Caco-2 (cell line): ENCODE measurements around the gene WIPF2. TPM values are rescaled to one million over a fixed set of nuclear protein-coding genes. Genes with fewer than 3 reads are reported as not detected.

Source experiments
- BruUV-seq: library from RNA; stranded (reverse); fragments of 400-500 nt; replicated peaks from 2 replicates; lab custom pipeline; 2021; lab: Mats Ljungman, UMichigan
- CTCF ChIA-PET: fragments of 300-600 bp; sonication (Branson Sonifier 250); formaldehyde crosslinking; loops from one replicate; lab custom pipeline; 2022; ENCODE audit warnings: antibody characterized with exemption; lab: Charles Lee
- POLR2A ChIA-PET: fragments of 300-600 bp; sonication (Branson Sonifier 250); formaldehyde crosslinking; loops from one replicate; lab custom pipeline; 2022; ENCODE audit warnings: antibody characterized with exemption; lab: Charles Lee
- DNase-seq, 2 experiments: peaks; one replicate each; pipeline versions ENCODE4 v3.0.0 to v3.0.0-alpha.2; 2020 to 2022
- H3K27me3 ChIP-seq: replicated peaks from 2 replicates; pipeline ENCODE4 v1.6.0; 2011; ENCODE audit warnings: low read length; ENCODE audit not compliant: control insufficient read depth, insufficient read depth
- H3K36me3 ChIP-seq: 2 replicates; pipeline ENCODE4 v1.5.1; 2011; ENCODE audit warnings: low read length; ENCODE audit not compliant: control insufficient read depth, insufficient read depth
- H3K4me1 ChIP-seq: fragments of 250-450 bp; sonication (Bioruptor Pico); 2 replicates; pipeline ENCODE4 v1.5.1; 2020; ENCODE audit warnings: mild to moderate bottlenecking
- H3K4me3 ChIP-seq: 2 replicates; pipeline ENCODE4 v1.5.1; 2011; ENCODE audit warnings: low read depth, mild to moderate bottlenecking, control low read depth, low read length
- H3K9me3 ChIP-seq: fragments of 250-450 bp; sonication (Bioruptor Pico); 2 replicates; pipeline ENCODE4 v1.5.1; 2020; ENCODE audit warnings: mild to moderate bottlenecking, moderate library complexity
- H3K27ac Mint-ChIP-seq: one replicate; pipeline ENCODE4 v1.8.0; 2022; ENCODE audit warnings: mixed read lengths; ENCODE audit not compliant: unreplicated experiment
- H3K27me3 Mint-ChIP-seq: one replicate; pipeline ENCODE4 v1.8.0; 2022; ENCODE audit warnings: mixed read lengths; ENCODE audit not compliant: insufficient read depth, unreplicated experiment
- H3K36me3 Mint-ChIP-seq: one replicate; pipeline ENCODE4 v1.8.0; 2022; ENCODE audit warnings: mild to moderate bottlenecking, mixed read lengths; ENCODE audit not compliant: insufficient read depth, unreplicated experiment
- H3K4me1 Mint-ChIP-seq: one replicate; pipeline ENCODE4 v1.8.0; 2022; ENCODE audit warnings: low read depth, mixed read lengths; ENCODE audit not compliant: unreplicated experiment
- H3K4me3 Mint-ChIP-seq: one replicate; pipeline ENCODE4 v1.8.0; 2022; ENCODE audit warnings: mild to moderate bottlenecking, moderate library complexity, mixed read lengths; ENCODE audit not compliant: unreplicated experiment
- H3K9me3 Mint-ChIP-seq: one replicate; pipeline ENCODE4 v1.8.0; 2022; ENCODE audit warnings: mixed read lengths; ENCODE audit not compliant: unreplicated experiment
- intact Hi-C: fragments of 100-400 bp; cut with micrococcal nuclease; formaldehyde crosslinking; loops from one replicate; pipeline ENCODE4 v1.10.0; 2022; ENCODE audit not compliant: unreplicated experiment
- total RNA-seq: library from RNA; stranded (reverse); gene quantifications from 2 replicates; pipeline ENCODE4 v1.2.3, GENCODE V29; 2022
- TF ChIP-seq, protein P1 (sequence below), 2 experiments: fragments of 200-600 bp in 1 of 2; IDR thresholded peaks; 1 replicate in 1 of 2; 2 replicates in 1 of 2; pipeline versions ENCODE4 v1.5.1 to v1.8.0; 2011 to 2022; ENCODE audit warnings: antibody characterized with exemption in 1 of 2, control low read depth in 1 of 2, inconsistent platforms in 1 of 2, low read depth in 1 of 2, low read length in 1 of 2, mild to moderate bottlenecking in 1 of 2, moderate library complexity in 1 of 2; ENCODE audit not compliant: insufficient read depth in 1 of 2, severe bottlenecking in 1 of 2, unreplicated experiment in 1 of 2

The WIPF2 gene
- total RNA-seq, 1 experiment from 2014 or later: 33.4 TPM

DNA sequence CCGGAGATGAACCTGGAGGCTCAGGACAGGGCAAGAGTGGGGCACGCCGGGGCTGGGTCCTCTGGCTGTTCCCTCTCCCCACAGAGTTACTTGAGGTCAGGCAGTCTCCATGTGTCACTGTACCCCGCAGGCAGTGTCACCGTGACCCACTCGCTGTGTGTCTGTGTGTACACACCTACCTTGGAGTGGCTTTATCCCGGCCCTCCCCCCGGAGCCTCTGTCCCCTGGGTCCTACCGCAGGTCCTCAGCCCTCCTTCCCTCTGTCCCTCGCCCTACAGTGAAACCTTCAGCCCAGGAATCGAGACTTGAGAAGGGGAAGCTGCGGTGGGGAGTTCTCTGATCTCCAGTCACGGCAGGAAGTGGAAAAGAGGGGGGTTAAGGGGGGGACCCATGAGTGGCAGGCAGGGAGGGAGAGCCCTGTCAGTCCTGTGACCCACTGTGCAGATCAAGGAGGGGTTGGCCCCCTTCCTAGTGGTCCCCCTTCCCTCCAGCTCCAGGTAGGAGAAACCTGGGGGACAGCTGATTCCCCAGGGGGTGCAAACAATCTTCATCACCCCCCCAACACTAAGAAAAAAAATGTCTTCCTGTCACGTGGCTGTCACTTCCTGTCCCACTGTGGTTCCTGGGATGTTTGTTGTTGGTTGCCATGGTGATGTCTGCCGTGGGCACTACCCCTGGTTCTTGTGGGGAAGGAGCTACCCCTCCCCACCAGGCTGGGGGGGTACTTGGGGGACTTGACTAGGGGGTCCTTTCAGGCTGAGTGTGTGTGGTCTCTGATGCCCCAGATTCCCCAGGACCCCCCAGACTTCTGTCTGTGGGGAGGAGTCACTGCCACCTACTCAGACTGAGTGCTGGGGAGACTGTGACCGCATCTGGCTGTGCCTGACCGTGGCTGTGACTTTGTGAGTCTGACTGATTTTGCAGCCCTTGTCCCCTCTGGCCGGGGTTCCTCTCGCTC, 103.5 kb downstream of the WIPF2 start:
- ChIA-PET POLR2A (no interaction called here), CTCF (no interaction called here)
- intact Hi-C loops: no loop called here
- H3K36me3 Mint-ChIP-seq: no peaks in the 10 kb centered on the region
- no peak overlapping the region for H3K4me3 ChIP-seq
- H3K27me3 ChIP-seq: no peaks in the 10 kb centered on the region
- H3K36me3 ChIP-seq: no peaks in the 10 kb centered on the region
- DNase-seq: no peak
- H3K27ac Mint-ChIP-seq: no peak overlapping the region
- H3K4me1 ChIP-seq: peaks cover 17% of the 10 kb centered on the region
- no peak overlapping the region for H3K4me3 Mint-ChIP-seq
- no TSS peak for BruUV-seq
- TF ChIP-seq, protein P1, sequence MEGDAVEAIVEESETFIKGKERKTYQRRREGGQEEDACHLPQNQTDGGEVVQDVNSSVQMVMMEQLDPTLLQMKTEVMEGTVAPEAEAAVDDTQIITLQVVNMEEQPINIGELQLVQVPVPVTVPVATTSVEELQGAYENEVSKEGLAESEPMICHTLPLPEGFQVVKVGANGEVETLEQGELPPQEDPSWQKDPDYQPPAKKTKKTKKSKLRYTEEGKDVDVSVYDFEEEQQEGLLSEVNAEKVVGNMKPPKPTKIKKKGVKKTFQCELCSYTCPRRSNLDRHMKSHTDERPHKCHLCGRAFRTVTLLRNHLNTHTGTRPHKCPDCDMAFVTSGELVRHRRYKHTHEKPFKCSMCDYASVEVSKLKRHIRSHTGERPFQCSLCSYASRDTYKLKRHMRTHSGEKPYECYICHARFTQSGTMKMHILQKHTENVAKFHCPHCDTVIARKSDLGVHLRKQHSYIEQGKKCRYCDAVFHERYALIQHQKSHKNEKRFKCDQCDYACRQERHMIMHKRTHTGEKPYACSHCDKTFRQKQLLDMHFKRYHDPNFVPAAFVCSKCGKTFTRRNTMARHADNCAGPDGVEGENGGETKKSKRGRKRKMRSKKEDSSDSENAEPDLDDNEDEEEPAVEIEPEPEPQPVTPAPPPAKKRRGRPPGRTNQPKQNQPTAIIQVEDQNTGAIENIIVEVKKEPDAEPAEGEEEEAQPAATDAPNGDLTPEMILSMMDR (IDR thresholded peaks at IDR 0.05; ENCODE audit: insufficient read depth in 1 of 2, low read depth in 1 of 2, low read length in 1 of 2, severe bottlenecking in 1 of 2, unreplicated experiment in 1 of 2): no peak
- H3K4me1 Mint-ChIP-seq: peaks cover 23% of the 10 kb centered on the region
- no peaks in the 10 kb centered on the region for H3K27me3 Mint-ChIP-seq
- no peaks in the 10 kb centered on the region for H3K9me3 ChIP-seq
- H3K9me3 Mint-ChIP-seq: no peaks in the 10 kb centered on the region

DNA sequence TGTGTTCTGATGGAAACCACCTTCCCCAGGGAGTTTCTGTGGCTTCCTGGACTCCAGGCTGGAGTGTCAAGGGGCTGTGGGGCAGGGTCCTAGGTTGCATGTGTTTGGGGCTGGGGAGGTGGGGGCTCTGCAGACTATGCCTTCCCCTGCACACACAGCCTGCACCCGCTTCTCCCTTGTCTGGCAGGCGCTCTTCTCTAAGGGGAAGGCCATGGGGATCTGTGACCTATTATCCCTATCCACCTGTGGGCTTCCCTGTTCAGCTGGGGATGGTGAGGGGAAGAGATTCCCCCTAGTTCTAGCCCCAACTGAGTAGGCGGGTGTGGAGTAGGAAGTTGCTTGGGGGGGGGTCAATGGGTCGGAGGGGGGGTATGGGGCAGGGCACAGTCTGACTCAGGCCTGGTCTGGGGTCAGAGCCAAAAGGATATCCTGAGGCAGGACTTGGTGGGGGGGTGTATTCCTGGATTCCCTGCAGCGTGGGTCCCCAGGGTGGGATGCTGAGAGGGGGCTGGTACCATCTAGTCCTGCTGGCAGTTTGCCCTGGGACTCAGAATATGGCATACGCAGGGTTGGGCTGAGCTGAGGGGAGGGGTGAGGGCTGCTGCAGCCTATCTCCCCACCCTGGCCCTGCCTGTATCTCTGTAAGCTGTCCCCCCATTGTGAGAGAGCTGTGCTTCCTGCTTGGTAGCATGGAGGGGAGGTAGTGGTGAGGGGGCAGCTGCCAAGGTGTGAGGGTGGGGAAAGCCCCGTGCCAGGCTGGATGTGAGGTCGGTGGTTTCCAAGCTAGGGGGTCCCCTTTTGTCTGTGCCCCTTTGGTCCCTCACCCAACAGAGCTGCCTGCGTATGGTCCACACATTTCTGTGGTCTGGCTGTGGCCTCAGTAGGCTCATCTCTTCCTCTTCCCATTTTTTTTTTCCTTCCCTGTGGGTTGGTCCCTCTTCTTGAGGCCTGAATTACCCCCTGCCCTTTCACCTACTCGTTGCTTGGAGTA, 104.6 kb downstream of the WIPF2 start:
- DNase-seq: no peak
- intact Hi-C loops: no loop called here
- POLR2A ChIA-PET: no interaction called here

More for the DNA sequence above, 104.6 kb downstream of the WIPF2 start:
- Histone ChIP-seq H3K27me3 (no peaks in the 10 kb centered on the region), H3K4me1 (peaks cover 17% of the 10 kb centered on the region), H3K9me3 (no peaks in the 10 kb centered on the region), H3K4me3 (no peak overlapping the region), H3K36me3 (no peaks in the 10 kb centered on the region)
- no peaks in the 10 kb centered on the region for H3K9me3 Mint-ChIP-seq
- H3K36me3 Mint-ChIP-seq: no peaks in the 10 kb centered on the region
- TF ChIP-seq, protein P1 (IDR thresholded peaks at IDR 0.05; ENCODE audit: insufficient read depth in 1 of 2, low read depth in 1 of 2, low read length in 1 of 2, severe bottlenecking in 1 of 2, unreplicated experiment in 1 of 2): no peak
- H3K4me3 Mint-ChIP-seq: no peak overlapping the region
- H3K4me1 Mint-ChIP-seq: peaks cover 18% of the 10 kb centered on the region
- CTCF ChIA-PET: no interaction called here
- no peak overlapping the region for H3K27ac Mint-ChIP-seq
- H3K27me3 Mint-ChIP-seq: no peaks in the 10 kb centered on the region
- BruUV-seq: no TSS peak
